GM19025 (cell line): ENCODE results near the gene GFAP.

Experiments used
- ATAC-seq: cut with Tn5 transposase; IDR thresholded peaks from one replicate; pipeline ENCODE4 v1.9.1; 2021; ENCODE audit warnings: mild to moderate bottlenecking, low read depth, moderate library complexity; ENCODE audit not compliant: unreplicated experiment

Gene GFAP

GRCh38 chr17:44867841-44868240, 47.5 kb downstream of the GFAP start:
- ATAC-seq, result no peak

- ATAC-seq, result no peak
Measured at GRCh38 chr17:44865931-44866330, 49.4 kb downstream of the GFAP start.

DNA sequence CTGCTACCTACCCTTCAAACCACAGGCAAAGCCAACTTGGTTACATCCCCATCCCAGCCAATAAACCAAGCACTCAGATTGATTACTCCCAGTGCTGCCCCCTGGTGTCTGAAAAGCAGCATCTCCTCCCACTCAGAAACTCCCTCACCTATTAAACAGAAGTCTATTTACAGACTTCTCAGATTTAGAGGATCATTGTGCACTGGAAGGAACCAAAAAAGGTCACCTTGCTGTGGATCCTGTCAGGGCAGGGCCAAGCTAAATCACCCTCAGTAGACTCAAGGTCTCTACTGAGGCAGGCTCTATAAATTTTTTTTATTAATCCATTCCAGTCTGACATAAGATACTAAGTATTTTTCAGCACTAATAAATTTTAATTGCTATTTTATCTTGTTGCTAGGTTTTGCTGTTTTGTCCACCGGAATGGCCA, 50.1 kb downstream of the GFAP start:
- ATAC-seq, result no peak

DNA sequence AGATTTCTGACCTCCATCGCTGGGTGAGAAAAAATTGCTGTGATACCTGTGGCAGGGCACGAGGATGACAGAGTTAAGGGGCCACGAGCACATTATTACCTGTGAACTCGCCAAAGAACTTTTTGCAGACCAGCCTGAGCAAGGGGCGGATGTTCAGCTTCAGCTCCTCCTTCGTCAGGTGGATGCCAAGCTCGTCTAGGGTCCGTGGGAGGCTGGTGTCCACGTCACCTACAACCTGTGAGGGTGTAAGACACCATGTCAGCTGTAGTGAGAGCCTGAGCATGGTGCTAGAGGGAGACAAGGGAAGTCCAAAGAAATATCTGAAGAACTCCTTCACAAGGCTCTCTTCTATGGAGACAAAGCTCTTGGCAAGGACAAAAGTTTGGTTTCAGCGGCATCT, 50.5 kb downstream of the GFAP start:
- ATAC-seq, result no peak

DNA sequence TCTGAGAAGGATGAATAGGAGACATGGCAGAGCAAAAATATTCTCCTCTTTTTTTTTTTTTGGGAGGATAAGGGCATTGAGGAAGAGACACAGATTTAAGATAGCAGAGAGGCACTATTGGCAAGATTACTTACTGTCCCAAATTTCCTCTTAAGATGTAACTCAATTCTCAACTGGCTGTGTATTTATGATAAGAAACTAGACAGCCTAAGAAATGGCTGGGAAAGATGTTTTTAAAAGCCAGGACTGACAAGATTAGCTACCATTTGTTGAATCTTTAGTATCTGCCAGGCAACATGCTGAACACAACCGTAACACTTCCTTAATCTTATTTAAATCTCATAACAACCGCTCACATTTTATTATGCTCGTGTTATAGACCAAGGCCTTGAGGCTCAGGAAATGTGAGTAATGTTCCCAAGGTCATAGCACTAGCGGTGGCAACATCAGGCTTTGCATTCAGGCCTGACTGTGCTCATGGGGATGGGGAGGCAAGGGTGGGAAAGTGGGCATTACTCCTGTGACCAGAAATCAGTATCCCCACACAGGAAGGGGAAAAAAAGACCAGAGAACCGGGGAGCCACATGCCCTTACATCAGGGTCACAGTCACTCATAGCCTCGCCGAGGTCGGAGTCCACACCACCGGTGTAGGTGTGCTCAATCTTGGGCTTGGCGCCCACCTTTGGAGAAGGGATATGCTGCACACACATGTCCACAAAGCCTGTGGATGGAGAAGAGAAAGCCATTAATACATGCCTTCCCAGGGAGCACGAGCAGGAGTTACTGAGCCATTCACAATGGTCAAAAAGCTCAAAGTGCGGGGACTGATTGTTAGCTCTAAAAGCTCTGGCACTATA, 52.0 kb downstream of the GFAP start:
- no peak for ATAC-seq

- no peak for ATAC-seq
Measured at GRCh38 chr17:44862278-44862914, 52.9 kb downstream of the GFAP start.

DNA sequence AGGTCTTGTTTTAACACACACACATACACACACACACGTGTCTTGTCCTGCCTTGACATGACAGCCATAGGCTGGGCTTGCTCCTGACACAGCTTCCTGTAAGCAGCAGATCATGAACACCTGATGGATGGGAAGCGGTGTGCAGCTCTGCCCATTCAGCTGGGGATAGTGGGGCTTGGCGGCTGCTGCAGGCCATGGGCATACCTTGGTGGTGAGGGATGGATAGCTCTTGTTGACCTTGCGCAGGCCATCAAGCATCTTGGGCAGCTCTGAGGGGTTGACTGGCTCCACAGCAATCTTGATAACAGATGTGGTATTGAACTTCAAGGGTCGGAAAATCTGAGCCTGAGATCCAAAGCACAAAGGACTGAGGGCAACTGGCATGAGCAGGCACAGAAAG, 55.6 kb downstream of the GFAP start:
- ATAC-seq, result no peak

GRCh38 chr17:44854192-44854591, 61.1 kb downstream of the GFAP start:
- no peak for ATAC-seq
